ENCODE results near the gene CABP5.
A peak's percentile ranks its signal among the peaks of the same experiment; 100 is the strongest.
"Not testable (repeated sequence)": the region's sequence is repeated elsewhere in the genome, so short reads cannot be mapped to it uniquely, and the experiment has no call there.

The CABP5 gene

DNA sequence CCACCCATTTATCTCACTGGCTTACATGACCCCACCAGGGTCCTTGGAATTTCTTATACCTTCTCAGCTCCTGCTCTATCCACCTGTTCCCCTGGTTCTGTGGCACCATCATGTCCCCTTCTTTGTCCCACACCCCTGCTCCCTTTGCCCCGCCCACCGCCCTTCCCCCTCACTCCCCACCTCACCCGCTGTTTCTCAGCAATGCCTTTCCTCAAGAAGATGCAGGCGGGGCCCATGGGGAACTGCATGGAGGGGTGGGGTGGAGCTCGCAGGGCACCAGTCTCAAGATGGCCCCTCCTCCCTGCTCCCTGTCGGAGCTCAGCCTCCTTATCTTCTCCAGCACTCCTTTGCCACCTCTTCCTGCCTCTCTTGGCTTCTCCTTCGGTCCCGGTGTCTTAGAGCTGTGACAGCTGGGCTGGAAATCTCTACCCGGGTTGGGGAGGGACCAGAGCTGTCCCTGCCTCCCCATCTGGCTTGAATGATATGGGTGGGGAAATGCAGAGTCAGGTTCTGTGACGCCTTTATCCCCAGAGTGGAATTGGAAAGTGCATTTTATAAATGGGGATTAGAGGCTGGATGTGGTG is at the start of gene CABP5:
CABP5 (minus strand) TSS at position 405 of the 584 bp plus-strand sequence; CDS start at position 248, 157 bp downstream.
- DNase-seq (ENCODE audit: low read depth, low spot score): no peak

GRCh38 chr19:48091111-48091718 is 47.3 kb upstream of the CABP5 start:
- not testable (repeated sequence) for DNase-seq (ENCODE audit: low read depth, low spot score)

- no peak for DNase-seq (ENCODE audit: low read depth, low spot score)
Observed at GRCh38 chr19:48090281-48090802, 46.5 kb upstream of the CABP5 start.

DNA sequence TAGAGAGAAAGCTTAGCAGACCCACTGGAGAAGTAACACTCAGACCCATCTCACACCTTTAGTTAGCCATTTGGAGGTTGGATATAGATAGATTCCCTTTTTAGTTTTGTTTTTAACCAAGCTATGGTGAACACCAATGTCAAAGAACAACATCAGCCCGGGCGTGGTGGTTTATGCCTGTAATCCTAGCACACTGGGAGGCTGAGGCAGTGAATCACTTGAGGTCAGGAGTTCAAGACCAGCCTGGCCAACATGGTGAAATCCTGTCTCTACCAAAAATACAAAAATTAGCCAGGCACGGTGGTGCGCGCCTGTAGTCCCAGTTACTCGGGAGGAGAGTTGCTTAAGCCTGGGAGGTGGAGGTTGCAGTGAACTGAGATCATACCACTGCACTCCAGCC is 45.1 kb upstream of the CABP5 start:
- not testable (repeated sequence) for DNase-seq (ENCODE audit: low read depth, low spot score)

DNA sequence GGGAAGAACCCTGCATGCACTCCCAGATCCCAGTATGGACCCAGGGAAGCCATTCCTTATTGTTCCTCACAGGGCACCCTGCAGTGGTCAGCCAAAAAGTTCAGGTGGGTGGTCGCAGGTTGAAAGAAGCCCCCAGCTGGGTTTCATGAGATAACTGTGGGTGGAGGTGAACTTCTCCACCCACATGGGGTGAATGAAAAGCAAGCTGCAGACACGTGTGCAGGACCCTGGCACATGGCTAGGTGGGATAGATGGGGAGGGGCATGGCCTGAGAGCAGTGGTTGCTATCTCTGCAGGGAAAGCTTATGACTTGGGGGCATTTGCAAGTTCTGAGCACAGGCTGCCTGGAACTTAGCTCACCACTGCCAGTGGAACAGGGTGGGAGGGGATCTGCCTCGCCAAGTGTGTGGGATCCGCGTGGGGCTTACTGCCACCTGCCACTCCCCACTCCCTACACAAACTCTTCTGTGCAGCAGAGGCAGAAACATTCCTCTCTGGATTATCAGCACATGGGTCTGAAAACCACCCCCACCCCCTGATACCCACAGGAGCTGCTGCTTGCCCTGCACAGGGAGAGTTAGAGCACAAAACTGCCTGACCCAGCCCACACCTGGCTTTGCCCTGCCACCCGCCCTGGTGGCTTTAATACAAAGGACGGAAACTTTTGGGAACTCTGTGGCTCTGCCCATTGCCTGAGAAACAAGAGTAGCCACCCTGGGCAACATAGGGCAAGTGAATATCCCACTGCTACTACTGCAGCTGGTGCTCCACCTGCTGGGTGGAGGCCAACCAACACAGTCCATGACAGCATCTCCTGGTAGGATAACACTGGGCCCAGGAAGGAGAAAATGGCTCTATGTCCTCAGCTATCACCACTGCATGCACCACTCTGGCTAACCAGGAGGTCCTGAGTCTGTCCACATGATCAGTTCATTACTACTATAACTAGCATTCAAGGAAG is 42.3 kb upstream of the CABP5 start:
- DNase-seq (ENCODE audit: low read depth, low spot score): no peak

DNA sequence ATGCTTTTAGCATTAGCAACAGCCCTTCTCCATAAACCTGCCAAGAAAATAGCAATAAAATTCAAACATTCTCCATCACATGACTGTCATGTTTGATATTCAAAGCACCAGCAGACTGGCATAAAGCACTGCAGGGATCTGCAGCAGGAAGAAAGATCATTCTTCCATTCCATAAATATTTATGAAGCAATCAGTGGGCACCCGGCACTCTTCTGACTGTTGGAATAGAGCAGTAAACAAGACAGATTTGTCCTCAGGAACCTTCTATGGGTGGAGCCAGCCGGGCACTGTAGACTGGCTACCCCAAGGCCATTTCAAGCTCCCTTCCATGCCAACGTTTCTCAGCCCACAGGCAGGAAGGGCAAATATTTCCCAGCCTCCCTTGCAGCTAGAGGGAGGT is 41.2 kb upstream of the CABP5 start:
- no peak for DNase-seq (ENCODE audit: low read depth, low spot score)

- no peak for DNase-seq (ENCODE audit: low read depth, low spot score)
Observed at GRCh38 chr19:48081106-48081505, 37.2 kb upstream of the CABP5 start.

- DNase-seq (ENCODE audit: low read depth, low spot score): not testable (repeated sequence)
Observed at GRCh38 chr19:48070177-48070769, 26.4 kb upstream of the CABP5 start.

DNA sequence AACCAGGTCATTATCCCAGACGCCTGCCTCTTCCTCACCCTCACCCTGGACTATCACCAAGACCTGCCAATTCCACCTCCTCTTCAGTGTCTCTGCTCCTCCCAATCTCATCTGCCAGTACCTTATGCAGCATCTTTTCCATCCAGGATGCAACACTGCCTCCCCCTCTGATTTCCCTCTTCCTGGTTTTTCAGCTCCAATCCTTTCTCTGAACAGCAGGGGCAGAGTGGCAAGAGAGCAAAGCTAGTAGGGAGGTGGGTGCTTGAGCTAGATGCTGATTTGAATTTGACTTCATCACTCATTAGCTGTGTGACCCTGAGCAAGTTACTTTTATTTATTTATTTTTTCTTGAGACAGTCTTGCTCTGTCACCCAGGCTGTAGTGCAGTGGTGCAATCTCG is 25.6 kb upstream of the CABP5 start:
- DNase-seq (ENCODE audit: low read depth, low spot score): peak; percentile 42

GRCh38 chr19:48064509-48064908 is 20.6 kb upstream of the CABP5 start:
- peak; percentile 67 for DNase-seq (ENCODE audit: low read depth, low spot score)

- DNase-seq (ENCODE audit: low read depth, low spot score): peak; percentile 80
Observed at GRCh38 chr19:48061401-48062344, 17.8 kb upstream of the CABP5 start.

DNA sequence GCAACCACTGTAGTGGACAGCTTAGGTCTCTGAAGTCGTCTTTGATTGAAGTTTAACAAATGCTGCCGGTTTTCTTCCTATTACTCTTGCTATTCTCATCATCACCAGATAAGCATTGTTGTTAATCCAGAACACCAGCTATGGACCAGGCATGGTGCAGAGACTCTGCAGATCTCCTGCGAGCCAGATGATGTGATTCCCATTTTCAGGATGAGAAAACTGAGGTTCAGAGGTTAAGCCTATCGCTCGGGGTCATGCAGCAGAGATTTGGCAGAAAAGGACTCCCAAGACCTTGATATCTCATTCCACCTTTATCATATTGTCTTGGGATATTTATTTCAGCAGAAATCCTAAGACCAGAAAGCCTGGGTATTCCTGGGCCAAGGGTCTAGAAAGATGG is 16.5 kb upstream of the CABP5 start:
- DNase-seq (ENCODE audit: low read depth, low spot score): no peak

GRCh38 chr19:48059331-48059730 is 15.5 kb upstream of the CABP5 start:
- no peak for DNase-seq (ENCODE audit: low read depth, low spot score)

DNA sequence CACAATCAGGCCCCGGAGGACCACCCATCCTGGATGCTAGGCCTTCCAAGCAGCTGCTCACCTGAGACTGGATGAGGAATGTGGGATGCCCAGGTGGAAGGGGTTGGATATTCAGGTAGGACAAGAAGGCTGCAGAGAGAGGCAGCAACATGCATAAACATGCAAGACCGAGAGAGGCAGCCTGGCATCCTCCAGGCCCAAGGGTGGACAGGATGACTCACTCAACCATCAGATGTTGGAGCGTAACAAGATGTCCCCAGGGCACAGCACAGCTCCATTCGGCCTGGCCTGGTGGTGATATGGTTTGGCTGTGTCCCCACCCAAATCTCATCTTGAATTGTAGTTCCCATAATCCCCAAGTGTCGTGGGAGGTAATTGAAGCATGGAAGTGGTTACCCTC is 10.0 kb upstream of the CABP5 start:
- DNase-seq (ENCODE audit: low read depth, low spot score): no peak

DNA sequence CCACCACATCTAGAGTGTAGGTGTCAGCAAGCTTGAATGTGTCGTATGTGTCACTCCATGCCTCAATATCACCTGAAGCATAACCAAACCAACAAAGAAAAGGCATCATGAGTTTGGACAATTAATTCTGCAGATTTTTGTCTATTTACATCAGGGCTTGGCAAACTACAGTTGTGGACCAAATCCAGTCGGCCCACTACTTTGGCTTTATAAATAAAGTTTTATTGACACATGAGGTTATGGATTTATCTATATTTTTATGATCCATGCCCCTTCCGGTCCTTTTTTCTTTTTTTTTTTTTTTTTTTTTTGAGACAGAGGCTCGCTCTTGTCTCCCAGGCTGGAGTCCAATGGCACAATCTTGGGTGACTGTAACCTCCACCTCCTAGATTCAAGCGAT is 9.2 kb upstream of the CABP5 start:
- DNase-seq (ENCODE audit: low read depth, low spot score): no peak

- no peak for DNase-seq (ENCODE audit: low read depth, low spot score)
Observed at GRCh38 chr19:48051335-48052033, 7.6 kb upstream of the CABP5 start.

DNA sequence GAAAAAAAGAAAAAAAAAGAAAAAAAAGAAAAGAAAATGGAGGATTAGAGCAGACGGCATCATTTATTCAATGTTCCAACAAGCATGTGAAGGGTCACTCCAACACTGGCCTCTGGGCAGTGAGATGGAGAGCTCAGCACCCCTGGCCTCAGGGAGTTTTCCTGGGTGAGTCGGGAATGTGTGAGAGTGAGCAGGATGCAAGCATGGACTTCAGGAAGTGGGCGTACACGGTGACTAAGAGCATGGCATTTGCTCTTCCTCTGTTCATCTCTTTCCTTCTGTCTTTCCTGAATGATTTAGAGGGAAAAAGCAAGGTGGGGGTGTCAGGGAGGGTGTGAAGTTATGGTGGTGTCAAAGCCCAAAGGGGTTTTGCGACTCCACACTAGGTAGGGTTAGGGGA is 682 bp upstream of the CABP5 start:
- DNase-seq (ENCODE audit: low read depth, low spot score): no peak

GRCh38 chr19:48041877-48042580 is 1.9 kb downstream of the CABP5 start:
- no peak for DNase-seq (ENCODE audit: low read depth, low spot score)

DNA sequence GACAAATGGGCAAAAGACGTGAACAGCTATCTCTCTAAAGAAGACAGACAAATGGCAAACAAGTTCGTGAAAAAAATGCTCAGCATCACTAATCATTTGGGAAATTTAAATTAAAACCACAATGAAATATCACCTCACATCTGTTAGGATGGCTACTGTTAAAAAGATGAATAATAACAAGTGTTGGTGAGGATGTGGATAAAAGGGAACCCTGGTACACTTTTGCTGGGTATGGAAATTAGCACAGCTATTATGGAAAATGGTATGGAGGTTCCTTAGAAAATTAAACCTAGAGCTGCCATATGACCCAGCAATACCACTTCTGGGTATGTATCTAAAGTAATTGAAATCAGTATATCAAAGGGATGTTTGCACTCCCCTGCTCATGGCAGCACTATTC is 7.1 kb downstream of the CABP5 start:
- no peak for DNase-seq (ENCODE audit: low read depth, low spot score)

GRCh38 chr19:48033604-48034003 is 10.3 kb downstream of the CABP5 start:
- DNase-seq (ENCODE audit: low read depth, low spot score): no peak
